OCI-LY7 (cell line): ENCODE results near the gene LANCL2. TPM values are rescaled to one million over a fixed set of nuclear protein-coding genes. Genes with fewer than 3 reads are reported as not detected.

Experiments
- BruUV-seq: library from RNA; stranded (reverse); fragments of 400-500 nt; replicated peaks from 2 replicates; lab custom pipeline; 2021; lab: Mats Ljungman, UMichigan
- CTCF ChIA-PET: fragments of 300-600 bp; sonication (Branson Sonifier 250); formaldehyde crosslinking; loops from one replicate; lab custom pipeline; 2022; ENCODE audit warnings: antibody characterized with exemption; ENCODE audit not compliant: unreplicated experiment; lab: Charles Lee
- POLR2A ChIA-PET: fragments of 300-600 bp; sonication (Branson Sonifier 250); formaldehyde crosslinking; loops from one replicate; lab custom pipeline; 2022; ENCODE audit warnings: antibody characterized with exemption; lab: Charles Lee
- DNase-seq: peaks from one replicate; pipeline ENCODE4 v3.0.0-alpha.2; 2015; ENCODE audit warnings: low spot score
- H2AFZ ChIP-seq: fragments of 200-600 bp; sonication (generic), shearing (Covaris generic); 2 replicates; pipeline ENCODE4 v1.6.1; 2014; ENCODE audit warnings: mild to moderate bottlenecking, antibody characterized with exemption, low read length, moderate library complexity
- H3K27ac ChIP-seq: fragments of 200-600 bp; sonication (generic); 2 replicates; pipeline ENCODE4 v1.5.1; 2014; ENCODE audit warnings: mixed run types, low read depth, mild to moderate bottlenecking, moderate library complexity, low read length, inconsistent platforms; ENCODE audit not compliant: poor library complexity, severe bottlenecking
- H3K36me3 ChIP-seq: fragments of 200-600 bp; sonication (generic); 2 replicates; pipeline ENCODE4 v1.6.1; 2014; ENCODE audit warnings: mild to moderate bottlenecking, antibody characterized with exemption, low read length, moderate library complexity, mixed read lengths; ENCODE audit not compliant: insufficient read depth
- H3K4me1 ChIP-seq: fragments of 200-600 bp; sonication (generic); 2 replicates; pipeline ENCODE4 v1.5.1; 2014; ENCODE audit warnings: mild to moderate bottlenecking, low read length; ENCODE audit not compliant: insufficient read depth, poor library complexity, severe bottlenecking
- H3K4me2 ChIP-seq: fragments of 200-600 bp; sonication (generic); 2 replicates; pipeline ENCODE4 v1.6.1; 2014; ENCODE audit warnings: mild to moderate bottlenecking, low read length
- H3K4me3 ChIP-seq: fragments of 200-600 bp; sonication (generic); 2 replicates; pipeline ENCODE4 v1.5.1; 2014; ENCODE audit warnings: mild to moderate bottlenecking, low read depth, low read length; ENCODE audit not compliant: poor library complexity, severe bottlenecking
- H3K79me2 ChIP-seq: fragments of 200-600 bp; sonication (generic); 2 replicates; pipeline ENCODE4 v1.6.1; 2016; ENCODE audit warnings: low read depth, mild to moderate bottlenecking, low read length, moderate library complexity, mixed read lengths; ENCODE audit not compliant: insufficient read depth
- H3K9me2 ChIP-seq: fragments of 200-600 bp; sonication (generic); 2 replicates; pipeline ENCODE4 v1.6.1; 2016; ENCODE audit warnings: mild to moderate bottlenecking, low read length, mixed read lengths; ENCODE audit not compliant: insufficient read depth
- H3K9me3 ChIP-seq: fragments of 200-600 bp; sonication (generic); 2 replicates; pipeline ENCODE4 v1.6.1; 2014; ENCODE audit warnings: mild to moderate bottlenecking, mixed run types, low read length, mixed read lengths
- H4K20me1 ChIP-seq: fragments of 200-600 bp; sonication (generic); 2 replicates; pipeline ENCODE4 v1.6.1; 2014; ENCODE audit warnings: mild to moderate bottlenecking, antibody characterized with exemption, low read length, moderate library complexity, mixed read lengths; ENCODE audit not compliant: insufficient read depth
- EZH2phosphoT487 ChIP-seq: fragments of 200-600 bp; sonication (generic); IDR thresholded peaks from 2 replicates; pipeline ENCODE4 v1.6.1; 2018; ENCODE audit warnings: low read depth, borderline replicate concordance, mild to moderate bottlenecking, mixed run types, antibody characterized with exemption, low read length, moderate library complexity, mixed read lengths
- intact Hi-C: fragments of 100-400 bp; cut with micrococcal nuclease; formaldehyde crosslinking; loops from one replicate; pipeline ENCODE4 v1.10.0; 2022; ENCODE audit not compliant: unreplicated experiment
- total RNA-seq, 2 experiments: library from RNA; depleted of rRNA in 1 of 2; stranded (reverse); fragments of >200 nt in 1 of 2; shearing (Covaris generic) in 1 of 2; gene quantifications; 2 replicates each; pipeline ENCODE4 v1.2.3, GENCODE V29; 2014 to 2022
- TF ChIP-seq, protein P1 (sequence below): fragments of 200-600 bp; sonication (generic); conservative IDR thresholded peaks from 2 replicates; pipeline ENCODE4 v1.5.1; 2014; ENCODE audit warnings: mild to moderate bottlenecking, antibody characterized with exemption, low read length, moderate library complexity, mixed read lengths

The LANCL2 gene
- total RNA-seq, 2 experiments from 2014 or later = 6.5 to 9.5 TPM

DNA sequence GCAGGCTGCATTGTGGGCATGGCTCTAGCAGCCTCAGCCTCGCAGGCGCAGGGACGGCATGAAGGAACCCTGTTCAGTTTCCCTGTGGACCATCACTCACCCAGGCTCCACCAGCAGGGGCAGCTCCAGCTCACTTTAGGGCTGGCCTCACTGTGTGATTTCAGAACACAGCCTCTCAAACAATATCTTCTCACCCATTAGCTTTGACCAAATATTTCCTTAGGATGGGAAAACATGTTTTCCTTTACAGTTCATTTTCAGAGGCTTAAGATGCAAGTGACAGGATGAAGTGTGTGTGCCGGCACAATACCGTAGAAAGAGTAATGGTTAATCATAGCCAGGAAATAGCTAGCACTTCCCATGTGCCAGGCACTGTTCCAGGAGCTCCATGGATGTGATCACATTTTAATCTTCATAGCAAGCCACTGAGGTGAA, 58.2 kb downstream of the LANCL2 start:
- Histone ChIP-seq H3K79me2 (no peaks in the 10 kb centered on the region), H4K20me1 (no peaks in the 10 kb centered on the region), H3K4me2 (no peak overlapping the region), H3K9me3 (no peaks in the 10 kb centered on the region), H3K27ac (no peak overlapping the region), H3K4me3 (no peak overlapping the region), H3K4me1 (no peaks in the 10 kb centered on the region), H3K9me2 (no peaks in the 10 kb centered on the region), H2AFZ (no peak overlapping the region), H3K36me3 (peaks cover 13% of the 10 kb centered on the region; the same call in 1 of the 2 replicates)
- DNase-seq = no peak
- BruUV-seq = no TSS peak
- ChIA-PET POLR2A (interaction anchor here (0.6 kb wide), 1 partner anchor 1049 kb away, joined by 3 read pairs; no protein-coding TSS in a partner anchor), CTCF (interaction anchor here (1.3 kb wide), 1 partner anchor 9 kb away, joined by 3 read pairs; no protein-coding TSS in a partner anchor)
- TF ChIP-seq EZH2phosphoT487 = no peak
- TF ChIP-seq, protein P1, sequence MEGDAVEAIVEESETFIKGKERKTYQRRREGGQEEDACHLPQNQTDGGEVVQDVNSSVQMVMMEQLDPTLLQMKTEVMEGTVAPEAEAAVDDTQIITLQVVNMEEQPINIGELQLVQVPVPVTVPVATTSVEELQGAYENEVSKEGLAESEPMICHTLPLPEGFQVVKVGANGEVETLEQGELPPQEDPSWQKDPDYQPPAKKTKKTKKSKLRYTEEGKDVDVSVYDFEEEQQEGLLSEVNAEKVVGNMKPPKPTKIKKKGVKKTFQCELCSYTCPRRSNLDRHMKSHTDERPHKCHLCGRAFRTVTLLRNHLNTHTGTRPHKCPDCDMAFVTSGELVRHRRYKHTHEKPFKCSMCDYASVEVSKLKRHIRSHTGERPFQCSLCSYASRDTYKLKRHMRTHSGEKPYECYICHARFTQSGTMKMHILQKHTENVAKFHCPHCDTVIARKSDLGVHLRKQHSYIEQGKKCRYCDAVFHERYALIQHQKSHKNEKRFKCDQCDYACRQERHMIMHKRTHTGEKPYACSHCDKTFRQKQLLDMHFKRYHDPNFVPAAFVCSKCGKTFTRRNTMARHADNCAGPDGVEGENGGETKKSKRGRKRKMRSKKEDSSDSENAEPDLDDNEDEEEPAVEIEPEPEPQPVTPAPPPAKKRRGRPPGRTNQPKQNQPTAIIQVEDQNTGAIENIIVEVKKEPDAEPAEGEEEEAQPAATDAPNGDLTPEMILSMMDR = no peak; the same call in 1 of the 2 replicates
- intact Hi-C loops = no loop called here

DNA sequence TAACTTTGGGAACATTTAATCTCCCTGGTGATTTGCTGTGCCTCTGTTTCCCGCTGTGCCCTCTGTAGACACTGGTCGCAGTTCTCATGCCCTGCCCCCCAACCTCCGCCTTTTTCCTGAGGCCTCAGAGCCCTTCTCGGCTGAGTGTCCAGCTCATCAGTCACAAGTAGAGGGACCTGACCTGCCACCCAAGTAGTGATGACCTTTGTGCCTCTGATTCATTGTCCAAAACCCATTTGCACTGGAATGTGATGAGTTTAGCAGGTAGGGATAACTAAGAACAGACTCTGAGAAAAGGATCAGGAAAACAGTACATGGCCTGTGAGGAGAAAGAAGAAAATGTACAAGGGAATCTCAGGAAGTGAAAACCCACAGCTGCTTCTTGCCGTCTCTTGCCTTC, 58.8 kb downstream of the LANCL2 start:
- no peak for DNase-seq
- Histone ChIP-seq H3K9me3 (no peaks in the 10 kb centered on the region), H3K36me3 (peaks cover 13% of the 10 kb centered on the region; the same call in 1 of the 2 replicates), H3K27ac (no peak overlapping the region), H4K20me1 (no peaks in the 10 kb centered on the region), H2AFZ (no peak overlapping the region), H3K4me1 (no peaks in the 10 kb centered on the region), H3K79me2 (no peaks in the 10 kb centered on the region), H3K4me3 (no peak overlapping the region), H3K4me2 (no peak overlapping the region), H3K9me2 (no peaks in the 10 kb centered on the region)
- TF ChIP-seq, protein P1 = no peak
- no peak for TF ChIP-seq EZH2phosphoT487
- CTCF ChIA-PET = interaction anchor here (1.3 kb wide), 1 partner anchor 8 kb away, joined by 3 read pairs; no protein-coding TSS in a partner anchor
- intact Hi-C loops = no loop called here
- BruUV-seq = no TSS peak
- POLR2A ChIA-PET = no interaction called here

DNA sequence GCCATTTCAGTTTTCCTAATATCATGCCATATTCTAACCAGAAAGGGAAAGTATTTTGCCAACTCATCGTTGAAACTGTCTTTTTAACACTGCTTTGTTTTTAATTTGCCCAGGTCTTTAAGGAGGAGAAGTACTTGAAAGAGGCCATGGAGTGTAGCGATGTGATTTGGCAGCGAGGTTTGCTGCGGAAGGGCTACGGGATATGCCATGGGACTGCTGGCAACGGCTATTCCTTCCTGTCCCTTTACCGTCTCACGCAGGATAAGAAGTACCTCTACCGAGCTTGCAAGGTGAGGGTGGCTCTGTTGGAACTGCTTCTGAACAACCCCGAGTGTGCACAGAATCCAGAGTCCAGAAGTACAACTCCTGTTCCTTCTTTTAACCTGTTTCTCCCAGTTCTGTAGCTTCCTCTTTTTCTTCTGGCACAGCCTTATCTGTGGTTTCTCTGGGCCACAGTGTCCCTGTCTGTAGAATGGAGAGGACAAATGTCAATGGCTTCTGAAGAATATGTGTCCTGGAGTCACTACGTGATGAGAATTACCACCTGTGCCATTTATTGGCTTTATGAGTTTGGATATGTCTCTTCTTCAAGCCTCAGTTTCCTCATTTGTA, 60.1 kb downstream of the LANCL2 start:
- Histone ChIP-seq H3K4me2 (no peak overlapping the region), H3K9me2 (no peaks in the 10 kb centered on the region), H3K4me1 (no peaks in the 10 kb centered on the region), H3K79me2 (no peaks in the 10 kb centered on the region), H3K9me3 (no peaks in the 10 kb centered on the region), H3K27ac (no peak overlapping the region), H3K36me3 (peaks cover 13% of the 10 kb centered on the region; the same call in 1 of the 2 replicates), H4K20me1 (no peaks in the 10 kb centered on the region), H2AFZ (no peak overlapping the region), H3K4me3 (no peak overlapping the region)
- BruUV-seq = no TSS peak
- no peak for DNase-seq
- TF ChIP-seq, protein P1 = no peak
- TF ChIP-seq EZH2phosphoT487 = no peak
- CTCF ChIA-PET = no interaction called here
- intact Hi-C loops = no loop called here
- POLR2A ChIA-PET = interaction anchor here (0.8 kb wide), 1 partner anchor 10 kb away, joined by 4 read pairs; no protein-coding TSS in a partner anchor
